Activated B cell treated with CpG ODN at 0.5 μM for 24 hours (primary cell): ENCODE data around the gene BICDL1. TPM values are rescaled to one million over a fixed set of nuclear protein-coding genes. Genes with fewer than 3 reads are reported as not detected.
"Not testable (repeated sequence)": the region's sequence is repeated elsewhere in the genome, so short reads cannot be mapped to it uniquely, and the experiment has no call there.

ENCODE experiments used
- ATAC-seq: fragments of 200-7000 bp; cut with Tn5 transposase; one replicate; pipeline ENCODE4 v1.10.0; 2021; ENCODE audit warnings: low read depth, mild to moderate bottlenecking, moderate library complexity
- CTCF ChIA-PET: fragments of 350-600 bp; sonication (Branson Sonifier 250); formaldehyde crosslinking; loops from one replicate; lab custom pipeline; 2021; ENCODE audit warnings: antibody characterized with exemption; lab: Charles Lee
- POLR2A ChIA-PET: fragments of 350-600 bp; sonication (Branson Sonifier 250); formaldehyde crosslinking; loops from one replicate; lab custom pipeline; 2021; ENCODE audit warnings: antibody characterized with exemption; lab: Charles Lee
- DNase-seq: peaks from one replicate; pipeline ENCODE4 v3.0.0; 2022
- H3K27ac Mint-ChIP-seq: one replicate; pipeline ENCODE4 v1.8.0; 2020; ENCODE audit warnings: mixed read lengths
- H3K27me3 Mint-ChIP-seq: one replicate; pipeline ENCODE4 v1.8.0; 2021; ENCODE audit warnings: mixed read lengths
- H3K36me3 Mint-ChIP-seq: one replicate; pipeline ENCODE4 v1.8.0; 2021; ENCODE audit warnings: low read depth, mixed read lengths
- H3K4me1 Mint-ChIP-seq: one replicate; pipeline ENCODE4 v1.8.0; 2021; ENCODE audit warnings: mixed read lengths
- H3K4me3 Mint-ChIP-seq: one replicate; pipeline ENCODE4 v1.8.0; 2020; ENCODE audit warnings: mild to moderate bottlenecking, mixed read lengths
- H3K9me3 Mint-ChIP-seq: one replicate; pipeline ENCODE4 v1.8.0; 2020; ENCODE audit warnings: mixed read lengths
- intact Hi-C: fragments of 100-400 bp; cut with micrococcal nuclease; formaldehyde crosslinking; loops from one replicate; pipeline ENCODE4 v1.15.1; 2024
- total RNA-seq: library from RNA; stranded (reverse); gene quantifications from 2 replicates; pipeline ENCODE4 v1.2.3, GENCODE V29; 2022
- TF ChIP-seq, protein P1 (sequence below): fragments of 200-600 bp; IDR thresholded peaks from one replicate; pipeline ENCODE4 v1.8.0; 2022; ENCODE audit warnings: antibody characterized with exemption, mild to moderate bottlenecking

BICDL1 gene
- total RNA-seq, 1 donor from 2014 or later, result 16.8 TPM

GRCh38 chr12:120039711-120040110, 50.7 kb downstream of the BICDL1 start:
- ChIA-PET POLR2A (interaction anchor here (0.6 kb wide), 1 partner anchor 32 kb away, joined by 14 read pairs; no protein-coding TSS in a partner anchor), CTCF (no interaction called here)
- Mint-ChIP-seq H3K4me3 (no peak overlapping the region), H3K4me1 (no peaks in the 10 kb centered on the region), H3K9me3 (no peaks in the 10 kb centered on the region), H3K27ac (no peak overlapping the region), H3K27me3 (no peaks in the 10 kb centered on the region), H3K36me3 (peaks cover 2% of the 10 kb centered on the region)
- TF ChIP-seq, protein P1, sequence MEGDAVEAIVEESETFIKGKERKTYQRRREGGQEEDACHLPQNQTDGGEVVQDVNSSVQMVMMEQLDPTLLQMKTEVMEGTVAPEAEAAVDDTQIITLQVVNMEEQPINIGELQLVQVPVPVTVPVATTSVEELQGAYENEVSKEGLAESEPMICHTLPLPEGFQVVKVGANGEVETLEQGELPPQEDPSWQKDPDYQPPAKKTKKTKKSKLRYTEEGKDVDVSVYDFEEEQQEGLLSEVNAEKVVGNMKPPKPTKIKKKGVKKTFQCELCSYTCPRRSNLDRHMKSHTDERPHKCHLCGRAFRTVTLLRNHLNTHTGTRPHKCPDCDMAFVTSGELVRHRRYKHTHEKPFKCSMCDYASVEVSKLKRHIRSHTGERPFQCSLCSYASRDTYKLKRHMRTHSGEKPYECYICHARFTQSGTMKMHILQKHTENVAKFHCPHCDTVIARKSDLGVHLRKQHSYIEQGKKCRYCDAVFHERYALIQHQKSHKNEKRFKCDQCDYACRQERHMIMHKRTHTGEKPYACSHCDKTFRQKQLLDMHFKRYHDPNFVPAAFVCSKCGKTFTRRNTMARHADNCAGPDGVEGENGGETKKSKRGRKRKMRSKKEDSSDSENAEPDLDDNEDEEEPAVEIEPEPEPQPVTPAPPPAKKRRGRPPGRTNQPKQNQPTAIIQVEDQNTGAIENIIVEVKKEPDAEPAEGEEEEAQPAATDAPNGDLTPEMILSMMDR, result no peak
- intact Hi-C loops, result no loop called here
- no peak for ATAC-seq
- DNase-seq, result no peak

GRCh38 chr12:120041386-120042231, 52.6 kb downstream of the BICDL1 start:
- no peak overlapping the region for H3K4me3 Mint-ChIP-seq
- intact Hi-C loops, result no loop called here

DNA sequence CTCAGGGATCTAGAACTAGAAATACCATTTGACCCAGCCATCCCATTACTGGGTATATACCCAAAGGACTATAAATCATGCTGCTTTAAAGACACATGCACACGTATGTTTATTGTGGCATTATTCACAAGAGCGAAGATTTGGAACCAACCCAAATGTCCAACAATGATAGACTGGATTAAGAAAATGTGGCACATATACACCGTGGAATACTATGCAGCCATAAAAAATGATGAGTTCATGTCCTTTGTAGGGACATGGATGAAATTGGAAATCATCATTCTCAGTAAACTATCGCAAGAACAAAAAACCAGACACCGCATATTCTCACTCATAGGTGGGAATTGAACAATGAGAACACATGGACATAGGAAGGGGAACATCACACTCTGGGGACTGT, 56.3 kb downstream of the BICDL1 start:
- H3K27ac Mint-ChIP-seq, intact Hi-C loops, DNase-seq, H3K4me3 Mint-ChIP-seq, CTCF ChIA-PET, H3K9me3 Mint-ChIP-seq, H3K4me1 Mint-ChIP-seq, H3K27me3 Mint-ChIP-seq, POLR2A ChIA-PET, ATAC-seq, H3K36me3 Mint-ChIP-seq: not testable (repeated sequence)

More at GRCh38 chr12:120041386-120042231, 52.6 kb downstream of the BICDL1 start:
- no peaks in the 10 kb centered on the region for H3K9me3 Mint-ChIP-seq
- POLR2A ChIA-PET, result no interaction called here
- no peaks in the 10 kb centered on the region for H3K27me3 Mint-ChIP-seq
- H3K4me1 Mint-ChIP-seq, result no peaks in the 10 kb centered on the region
- ATAC-seq (no peak), DNase-seq (no peak)
- H3K27ac Mint-ChIP-seq, result no peak overlapping the region
- peaks cover 2% of the 10 kb centered on the region for H3K36me3 Mint-ChIP-seq
- TF ChIP-seq, protein P1, result no peak
- CTCF ChIA-PET, result no interaction called here

GRCh38 chr12:120047072-120047471, 58.0 kb downstream of the BICDL1 start:
- intact Hi-C loops, result no loop called here
- ATAC-seq, result no peak
- no peaks in the 10 kb centered on the region for H3K27me3 Mint-ChIP-seq

GRCh38 chr12:120048263-120048662, 59.2 kb downstream of the BICDL1 start:
- Mint-ChIP-seq H3K9me3 (no peaks in the 10 kb centered on the region), H3K27ac (no peak overlapping the region), H3K27me3 (no peaks in the 10 kb centered on the region), H3K36me3 (peaks cover 2% of the 10 kb centered on the region), H3K4me3 (no peak overlapping the region), H3K4me1 (no peaks in the 10 kb centered on the region)
- TF ChIP-seq, protein P1, result no peak
- DNase-seq, result no peak
- intact Hi-C loops, result no loop called here
- ChIA-PET CTCF (no interaction called here), POLR2A (no interaction called here)
- no peak for ATAC-seq

More at GRCh38 chr12:120047072-120047471, 58.0 kb downstream of the BICDL1 start:
- no peaks in the 10 kb centered on the region for H3K9me3 Mint-ChIP-seq
- POLR2A ChIA-PET, result no interaction called here
- peaks cover 2% of the 10 kb centered on the region for H3K36me3 Mint-ChIP-seq
- no peak for DNase-seq
- CTCF ChIA-PET, result no interaction called here
- no peaks in the 10 kb centered on the region for H3K4me1 Mint-ChIP-seq
- H3K27ac Mint-ChIP-seq, result no peak overlapping the region
- no peak overlapping the region for H3K4me3 Mint-ChIP-seq
- TF ChIP-seq, protein P1, result no peak
